Measurements from ENCODE around the gene HABP2. TPM values are rescaled to one million over a fixed set of nuclear protein-coding genes. Genes with fewer than 3 reads are reported as not detected.

HABP2 gene
- polyA plus RNA-seq, 1 of the 3 experiments (the other 2 are of a cell fraction) = not detected

DNA sequence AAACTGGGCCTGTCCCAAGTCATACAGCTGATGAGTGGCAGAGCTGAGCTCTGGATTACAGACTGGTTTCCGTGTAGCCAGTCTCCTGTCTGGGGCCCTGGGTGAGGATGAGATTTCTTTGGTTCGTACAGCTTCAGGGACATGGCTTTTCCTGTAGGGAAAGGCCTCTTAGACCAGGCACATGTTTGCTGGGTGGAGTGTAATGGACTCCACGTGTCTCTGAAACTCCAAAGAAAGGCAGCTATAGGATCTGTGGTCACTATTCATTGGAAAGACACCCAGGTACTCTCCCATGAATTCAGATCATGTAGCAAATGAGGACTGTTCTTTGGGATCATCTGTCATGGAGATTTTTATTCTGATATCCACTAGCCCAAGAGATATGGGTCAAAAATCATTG lies 2.4 kb downstream of the HABP2 start:
- Histone ChIP-seq H3K79me2 (ENCODE audit: insufficient read depth) (no peaks in the 10 kb centered on the region), H3K4me3 (ENCODE audit: low read depth in 2 of 2, low read length in 1 of 2) (no peak overlapping the region), H3K9me3 (no peaks in the 10 kb centered on the region), H3K4me2 (no peak overlapping the region), H3K4me1 (ENCODE audit: control insufficient read depth in 1 of 2, insufficient read depth in 2 of 2, low read depth in 1 of 2, low read length in 1 of 2) (peaks cover 6 to 15% of the 10 kb centered on the region in 2 experiments; a peak in 3 of 4 replicates), H3K36me3 (replicated peaks in 1 of 2; ENCODE audit: control insufficient read depth in 1 of 2, insufficient read depth in 2 of 2, low read length in 1 of 2) (no peaks in the 10 kb centered on the region), H3K9me2 (no peaks in the 10 kb centered on the region), H2AFZ (ENCODE audit: low read depth) (no peak overlapping the region), H4K20me1 (ENCODE audit: insufficient read depth) (no peaks in the 10 kb centered on the region), H3F3A (replicated peaks; ENCODE audit: insufficient read depth) (no peaks in the 10 kb centered on the region), H3K27me3 (ENCODE audit: insufficient read depth) (no peaks in the 10 kb centered on the region), H3K9ac (no peak overlapping the region), H3K27ac (ENCODE audit: low read depth in 2 of 2, low read length in 1 of 2) (no peak overlapping the region)
- ChIA-PET CTCF (interaction anchor here (2.6 to 3.3 kb wide), 2 partner anchors 8 to 34 kb away, joined by 14 to 19 read pairs; no protein-coding TSS in a partner anchor), POLR2A (no interaction called here)
- WGBS (ENCODE audit: low lambda C conversion rate) = 72% methylated on average over 3 of the region's 3 CpGs
- TF ChIP-seq SIN3A (IDR thresholded peaks at IDR 0.05; ENCODE audit: borderline replicate concordance, low read depth, low read length) = no peak
- no peak for TF ChIP-seq JUND (IDR thresholded peaks at IDR 0.05)
- TF ChIP-seq FOXJ3 (CRISPR knock-in tag; IDR thresholded peaks at IDR 0.05) = no peak
- TF ChIP-seq ZBTB33 (IDR thresholded peaks at IDR 0.05; ENCODE audit: borderline replicate concordance, low read depth) = no peak
- no peak for TF ChIP-seq EZH2phosphoT487 (IDR thresholded peaks at IDR 0.05; ENCODE audit: borderline replicate concordance, low read depth)
- TF ChIP-seq MXI1 (IDR thresholded peaks at IDR 0.05; ENCODE audit: low read depth, low read length) = no peak
- no peak for TF ChIP-seq RAD21 (IDR thresholded peaks at IDR 0.05; ENCODE audit: low read length)
- DNase-seq = no peak

DNA sequence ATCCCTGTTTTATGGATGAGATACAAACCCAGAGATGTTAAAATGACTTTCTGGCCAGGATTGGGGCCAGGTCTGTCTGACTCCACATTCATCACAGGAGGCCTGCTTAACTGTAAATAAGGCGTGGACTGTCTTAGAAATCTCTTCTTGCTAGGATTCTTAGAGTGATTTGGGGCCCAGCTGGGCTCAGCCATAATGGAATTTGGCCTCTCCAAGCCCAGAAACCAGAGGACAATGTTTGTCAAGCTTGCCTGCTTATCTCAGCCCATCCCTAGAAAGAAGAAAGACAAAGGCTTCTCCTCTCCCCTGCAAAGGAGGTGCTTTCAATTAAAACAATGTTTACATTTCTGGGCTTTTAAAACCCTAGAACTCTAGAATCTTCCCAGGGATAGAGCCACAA lies 2.9 kb downstream of the HABP2 start:
- no peak overlapping the region for H3K9ac ChIP-seq
- H3K4me2 ChIP-seq = no peak overlapping the region
- H3K9me3 ChIP-seq = no peaks in the 10 kb centered on the region
- WGBS (ENCODE audit: low lambda C conversion rate) = 56% methylated on average over 1 of the region's 1 CpG
- no peak overlapping the region for H2AFZ ChIP-seq (ENCODE audit: low read depth)
- ChIA-PET POLR2A (no interaction called here), CTCF (interaction anchor here (2.6 to 3.3 kb wide), 2 partner anchors 7 to 35 kb away, joined by 14 to 19 read pairs; no protein-coding TSS in a partner anchor)
- H3K4me3 ChIP-seq (ENCODE audit: low read depth in 2 of 2, low read length in 1 of 2) = no peak overlapping the region
- no peaks in the 10 kb centered on the region for H3F3A ChIP-seq (replicated peaks; ENCODE audit: insufficient read depth)
- no peaks in the 10 kb centered on the region for H3K27me3 ChIP-seq (ENCODE audit: insufficient read depth)
- DNase-seq = no peak
- no peak overlapping the region for H3K27ac ChIP-seq (ENCODE audit: low read depth in 2 of 2, low read length in 1 of 2)
- peaks cover 6 to 12% of the 10 kb centered on the region in 2 experiments; a peak in 3 of 4 replicates for H3K4me1 ChIP-seq (ENCODE audit: control insufficient read depth in 1 of 2, insufficient read depth in 2 of 2, low read depth in 1 of 2, low read length in 1 of 2)
- H4K20me1 ChIP-seq (ENCODE audit: insufficient read depth) = no peaks in the 10 kb centered on the region
- H3K79me2 ChIP-seq (ENCODE audit: insufficient read depth) = no peaks in the 10 kb centered on the region
- TF ChIP-seq TAF1 (IDR thresholded peaks at IDR 0.05; ENCODE audit: borderline replicate concordance, low read depth, low read length) (no peak), TEAD4 (IDR thresholded peaks at IDR 0.05; ENCODE audit: borderline replicate concordance, insufficient read depth) (no peak), GATA2 (CRISPR knock-in tag; IDR thresholded peaks at IDR 0.05) (no peak)
- H3K9me2 ChIP-seq = no peaks in the 10 kb centered on the region
- no peaks in the 10 kb centered on the region for H3K36me3 ChIP-seq (replicated peaks in 1 of 2; ENCODE audit: control insufficient read depth in 1 of 2, insufficient read depth in 2 of 2, low read length in 1 of 2)

Data from SK-N-SH (cell line).